Measurements from ENCODE around the gene LRRC51.

LRRC51 gene, protein sequence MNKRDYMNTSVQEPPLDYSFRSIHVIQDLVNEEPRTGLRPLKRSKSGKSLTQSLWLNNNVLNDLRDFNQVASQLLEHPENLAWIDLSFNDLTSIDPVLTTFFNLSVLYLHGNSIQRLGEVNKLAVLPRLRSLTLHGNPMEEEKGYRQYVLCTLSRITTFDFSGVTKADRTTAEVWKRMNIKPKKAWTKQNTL

DNA sequence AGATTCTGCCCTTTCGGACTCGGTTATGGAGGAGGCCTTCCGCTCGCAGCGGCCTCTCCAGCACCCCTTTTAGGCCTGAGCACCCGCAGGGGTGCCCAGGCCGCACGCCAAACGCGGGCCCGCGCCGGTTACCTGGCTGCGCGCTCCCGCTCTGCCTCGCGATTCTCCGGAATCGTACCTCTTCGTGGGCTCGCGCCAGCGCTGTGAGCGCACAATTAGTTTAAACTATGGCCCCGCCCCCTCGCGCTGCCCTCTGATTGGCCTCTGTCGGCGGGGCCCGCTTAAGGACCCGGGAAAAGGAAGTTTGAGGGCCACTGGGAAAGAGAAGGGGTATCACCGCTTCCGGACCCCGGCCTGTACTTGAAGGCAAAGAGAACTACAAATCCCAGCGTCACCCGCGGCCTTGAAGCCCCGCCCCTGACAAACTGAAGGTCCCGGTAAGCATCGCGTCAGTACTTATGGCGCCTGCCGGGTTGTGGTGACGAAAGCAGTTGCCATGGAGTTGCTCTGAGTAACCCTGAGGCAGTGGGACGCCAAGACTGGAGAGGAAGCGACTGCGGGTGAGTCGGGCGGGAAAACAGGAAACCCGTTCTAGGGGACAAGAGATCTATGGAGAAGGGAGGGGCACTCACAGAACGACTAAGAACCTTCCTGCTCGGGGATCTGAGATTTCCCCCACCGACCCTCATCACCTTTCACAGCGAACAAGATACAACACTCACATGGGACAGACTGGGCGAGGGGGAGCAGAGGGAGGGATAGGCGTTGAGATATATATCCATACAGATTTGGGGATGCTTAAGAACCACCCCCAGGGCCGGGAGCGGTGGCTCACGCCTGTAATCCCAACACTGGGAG is at the start of gene LRRC51, which contains the start of gene NUMA1:
TSS of gene LRRC51 (plus strand) at position 525 of the 858 bp plus-strand sequence. CDS start 8,234 bp downstream, outside the sequence.
TSS of gene NUMA1 (minus strand) at position 217 of the 858 bp plus-strand sequence. CDS start 44,599 bp downstream, outside the sequence.
- DNase-seq (ENCODE audit: low read depth in 2 of 2), result peak; percentile 99

DNA sequence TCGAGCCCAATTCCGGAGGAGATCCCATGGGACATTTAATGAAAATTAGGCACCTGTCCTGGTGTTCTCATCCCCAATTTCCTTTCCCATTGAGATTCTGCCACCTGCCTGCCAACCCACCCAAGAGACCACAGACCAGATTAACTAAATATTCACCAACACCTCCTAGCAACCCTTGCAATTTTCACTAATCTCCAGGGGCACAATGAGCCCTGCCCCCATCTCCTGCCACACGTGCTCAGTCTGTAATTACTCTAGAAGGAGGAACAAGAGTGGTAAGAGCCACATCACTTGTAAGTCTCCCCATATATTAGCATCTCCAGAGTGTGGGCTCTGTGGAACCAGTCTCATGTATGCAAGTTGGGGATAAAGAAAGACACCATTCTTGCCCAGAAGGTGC is 44.0 kb upstream of the LRRC51 start:
- DNase-seq (ENCODE audit: low read depth in 2 of 2), result no peak

DNA sequence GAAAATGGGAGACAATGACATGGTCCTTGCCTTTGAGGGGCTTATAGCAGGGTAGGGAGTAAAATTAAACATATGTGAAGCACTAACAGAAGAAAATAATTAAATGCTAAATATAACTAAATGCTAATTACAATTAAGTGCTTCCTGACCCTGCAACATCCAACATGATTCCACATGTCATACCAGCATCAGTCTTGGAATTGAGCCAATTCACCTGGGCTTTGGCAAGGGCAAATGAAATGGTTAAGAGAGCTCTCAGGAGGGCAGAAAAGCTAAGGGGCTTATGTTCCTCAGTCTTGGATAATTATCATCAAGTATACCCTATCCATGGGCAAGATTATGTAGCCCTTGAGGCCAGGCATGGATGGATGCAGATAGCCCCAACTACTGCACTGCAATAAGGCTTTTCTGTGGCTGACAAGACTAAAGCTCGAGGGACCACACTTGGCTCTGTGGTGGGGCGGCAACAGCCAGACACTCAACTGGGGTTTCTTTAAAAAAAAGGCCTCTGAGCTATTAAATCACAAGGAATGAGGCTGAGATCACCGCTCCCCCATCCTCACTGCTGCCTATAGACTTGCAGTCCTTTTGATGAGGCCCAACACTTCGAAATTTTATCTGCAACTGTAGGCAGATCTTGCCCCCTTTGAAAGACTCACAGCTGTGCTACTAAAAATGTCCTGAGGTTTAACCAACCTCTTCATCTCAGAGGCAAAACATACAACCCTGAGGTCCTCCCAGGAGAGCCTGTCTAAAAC is 42.9 kb upstream of the LRRC51 start:
- no peak for DNase-seq (ENCODE audit: low read depth in 2 of 2)

DNA sequence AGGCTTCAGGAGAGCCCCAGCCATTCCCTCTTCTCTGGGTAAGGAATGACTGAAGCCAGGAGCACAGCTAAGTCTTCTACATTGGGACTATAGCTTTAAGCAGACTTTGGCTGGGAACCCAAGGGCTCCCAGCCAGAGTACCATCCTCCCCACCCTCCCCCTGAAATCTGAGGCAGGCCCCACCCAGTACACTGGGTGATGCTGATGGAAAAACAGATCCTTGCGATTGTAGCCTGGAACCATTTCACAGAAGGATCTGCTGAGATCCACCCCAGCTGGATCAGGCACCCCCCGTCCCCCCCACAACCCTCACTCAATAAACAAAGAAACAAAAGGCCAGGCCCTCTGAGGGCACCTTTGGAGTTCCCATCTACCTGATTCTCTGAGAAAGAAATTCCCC is 42.2 kb upstream of the LRRC51 start:
- DNase-seq (ENCODE audit: low read depth in 2 of 2), result no peak

DNA sequence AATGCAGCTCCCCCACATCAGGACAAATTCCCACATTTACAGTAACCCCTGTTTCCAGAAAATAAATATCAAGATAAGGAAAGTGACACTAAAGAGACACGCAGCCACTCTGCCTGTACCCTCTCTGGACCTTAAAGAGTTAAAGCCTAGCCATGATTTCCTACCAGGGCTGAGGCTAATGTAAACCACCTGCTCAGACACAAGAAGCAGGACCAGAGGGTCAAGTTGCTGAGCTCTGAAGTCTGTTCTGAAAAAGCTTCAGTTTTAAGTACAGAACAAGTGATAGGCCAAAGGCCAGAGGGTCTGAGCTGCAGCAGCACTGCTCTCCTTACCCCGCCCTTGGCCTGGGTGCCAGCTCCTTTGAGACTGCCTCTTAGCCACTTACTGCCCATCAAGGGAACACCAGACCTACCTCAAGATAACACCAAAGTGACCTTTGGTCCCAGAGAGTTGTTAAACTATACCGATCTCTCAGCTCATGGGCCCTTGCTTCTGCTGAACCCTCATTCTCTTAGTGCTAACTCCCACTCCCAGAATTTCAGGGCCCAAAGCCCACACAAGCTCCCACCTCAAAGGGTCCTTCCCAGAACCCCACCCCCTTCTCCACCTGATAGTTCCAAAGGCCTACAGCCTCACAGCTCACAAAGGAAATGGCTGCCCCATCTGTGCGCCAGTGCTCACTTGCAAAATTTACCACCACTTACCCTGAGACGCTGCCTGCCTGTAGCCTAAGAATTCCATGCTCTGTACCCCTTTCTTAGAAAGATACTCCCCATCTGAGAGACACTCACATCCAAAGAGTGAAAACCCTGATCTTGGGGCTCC is 41.4 kb upstream of the LRRC51 start:
- no peak for DNase-seq (ENCODE audit: low read depth in 2 of 2)

DNA sequence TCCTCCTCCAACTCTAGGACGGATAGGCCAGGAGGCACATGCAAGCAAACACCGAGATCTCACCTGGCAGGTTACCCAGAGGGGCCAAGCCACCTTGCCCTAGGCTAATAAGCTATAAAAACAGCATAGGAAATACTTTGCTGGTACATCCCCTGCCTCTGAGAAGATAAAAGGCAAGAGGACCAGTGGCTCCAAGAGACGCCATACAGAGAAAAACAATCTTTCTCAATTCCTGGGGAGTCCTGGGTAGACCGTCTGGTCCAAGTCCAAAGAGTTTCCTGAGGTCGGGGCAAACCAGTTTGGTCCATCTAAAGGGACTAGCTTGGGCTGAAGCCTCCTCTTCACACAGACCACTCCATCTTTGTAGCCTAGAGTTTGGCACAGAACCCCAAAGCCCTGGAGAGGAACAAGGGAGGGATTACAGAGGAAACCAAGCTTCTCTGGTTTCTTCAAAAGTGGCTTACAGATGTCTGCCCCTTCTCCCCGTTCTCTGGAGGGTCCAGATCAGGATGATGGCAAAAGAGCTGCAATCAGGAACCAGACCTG is 40.7 kb upstream of the LRRC51 start:
- no peak for DNase-seq (ENCODE audit: low read depth in 2 of 2)

DNA sequence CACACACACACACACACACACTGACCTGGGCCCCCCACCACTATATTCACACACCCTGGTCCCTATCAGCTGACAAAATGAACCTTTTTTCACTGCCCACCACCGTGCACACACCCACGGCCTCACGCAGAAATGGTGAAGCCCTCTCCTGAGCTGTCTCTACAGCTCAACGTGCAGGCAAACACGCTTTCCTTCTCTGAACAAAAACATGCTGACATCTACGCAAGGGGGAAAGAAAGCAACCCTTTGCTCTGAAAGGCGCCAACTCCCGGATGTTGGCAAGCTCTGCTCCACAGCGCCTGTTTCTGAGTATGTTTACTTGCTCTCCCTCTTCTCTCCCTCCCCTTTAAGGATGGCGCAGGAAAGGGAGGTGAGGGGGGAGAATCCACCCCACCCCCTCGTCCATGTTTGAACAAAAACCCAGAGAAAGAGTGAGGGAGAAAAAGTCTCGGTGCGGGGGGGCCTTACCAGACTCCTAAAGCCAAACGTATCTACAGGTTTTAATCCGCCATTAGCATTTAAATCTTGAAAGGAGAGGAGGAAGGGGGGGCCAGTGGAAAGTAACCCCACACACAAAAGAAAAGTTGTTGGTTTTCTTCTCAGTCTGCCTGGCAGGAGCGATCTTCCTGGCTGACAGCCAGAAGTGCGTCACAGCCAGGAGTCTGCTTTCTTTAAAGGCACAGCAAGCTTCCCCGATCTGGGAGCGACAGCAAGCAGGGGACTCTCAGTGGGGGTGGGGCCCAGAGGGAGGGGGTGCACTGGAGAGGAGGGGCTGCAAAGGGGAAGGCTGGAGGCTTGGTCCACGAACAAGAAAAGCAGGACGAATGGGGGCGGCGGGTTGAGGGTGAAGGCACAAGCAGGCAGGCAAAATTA is 39.9 kb upstream of the LRRC51 start:
- peak; percentile 42 to 53 for DNase-seq (ENCODE audit: low read depth in 2 of 2)

DNA sequence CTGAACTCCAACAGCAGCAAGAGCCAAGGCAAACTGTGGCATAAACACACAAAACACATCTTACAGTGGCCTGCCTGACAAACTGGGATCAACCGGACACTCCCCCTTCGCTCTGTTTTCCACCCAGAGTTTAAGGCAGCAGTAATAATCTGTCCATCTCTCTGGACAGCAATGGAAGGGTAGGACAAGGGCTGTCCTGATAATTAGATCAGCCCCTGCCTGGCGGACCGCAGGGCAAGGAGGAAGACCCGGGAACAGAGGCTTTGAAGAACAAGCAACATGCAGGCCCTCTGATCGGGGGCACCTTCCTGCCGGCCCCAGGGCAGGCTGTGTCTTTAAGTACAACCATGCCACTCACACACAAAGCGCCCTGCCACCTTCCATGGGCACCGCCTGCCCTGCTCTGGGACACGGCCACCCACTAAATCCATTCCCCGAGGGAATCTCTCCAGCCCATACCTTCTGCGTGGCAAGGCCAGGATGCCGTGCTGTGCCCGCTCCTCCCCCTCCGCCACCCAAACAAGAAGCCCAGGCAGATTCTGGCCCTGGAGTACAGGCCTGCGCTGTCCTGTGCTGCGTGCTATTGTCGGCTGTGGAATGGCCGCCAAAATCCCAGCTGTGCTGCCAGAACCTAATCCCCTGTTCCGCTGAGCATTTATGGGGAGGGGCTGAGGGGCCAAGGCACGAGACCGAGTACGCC is 39.1 kb upstream of the LRRC51 start:
- peak in 1 of 2 donors; percentile 4 for DNase-seq (ENCODE audit: low read depth in 2 of 2)

DNA sequence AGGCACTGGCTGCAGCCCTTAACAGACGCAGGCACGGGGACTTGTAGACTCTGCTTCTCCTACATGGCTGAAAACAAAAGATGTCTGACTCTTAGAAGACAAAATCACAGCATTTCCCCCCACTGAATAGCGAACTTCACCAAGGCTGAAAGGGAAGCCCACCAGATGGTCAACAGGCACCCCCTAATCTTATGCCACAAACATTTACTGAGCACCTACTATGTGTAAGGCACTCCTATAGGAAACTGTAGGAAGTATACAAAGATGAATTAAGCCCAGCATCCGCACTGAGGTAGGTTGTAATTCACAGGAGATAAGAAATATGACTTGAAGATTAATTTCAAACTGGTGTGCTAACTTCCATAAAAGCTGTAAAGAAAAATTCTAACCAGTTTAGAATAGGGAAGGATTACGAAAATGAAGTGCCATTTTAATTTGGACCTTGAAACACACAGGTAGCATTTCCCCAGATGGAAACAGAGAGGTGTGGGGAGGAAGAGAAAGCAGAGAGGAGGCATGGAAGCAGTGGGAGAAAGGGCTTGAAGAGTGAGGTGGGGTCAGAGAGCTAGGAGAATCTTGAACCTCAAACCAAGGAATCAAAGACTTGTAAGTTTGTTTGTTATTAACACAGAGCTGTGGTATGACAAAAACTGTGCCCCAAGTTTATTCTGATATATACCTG is 38.4 kb upstream of the LRRC51 start:
- DNase-seq (ENCODE audit: low read depth in 2 of 2), result no peak

DNA sequence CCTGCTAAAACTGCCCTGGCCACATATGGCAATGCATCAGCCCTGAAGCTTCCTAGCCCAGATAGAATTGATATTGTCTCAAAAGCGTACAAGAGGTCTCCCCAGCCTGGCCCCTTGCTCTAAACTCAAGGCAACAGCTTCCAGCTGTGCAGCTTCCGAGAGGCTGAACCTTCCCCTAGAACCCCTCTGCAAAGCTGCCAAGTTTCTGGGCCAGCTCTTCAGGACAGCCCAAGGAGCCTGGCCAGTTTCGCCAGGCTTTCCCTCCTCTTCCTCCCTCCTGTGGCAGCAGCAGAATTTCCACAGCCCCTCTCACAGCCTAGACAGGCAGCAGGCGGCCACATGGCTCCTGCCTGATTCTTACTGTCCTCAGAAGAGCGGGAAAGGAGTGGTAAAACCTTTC is 34.8 kb upstream of the LRRC51 start:
- no peak for DNase-seq (ENCODE audit: low read depth in 2 of 2)

DNA sequence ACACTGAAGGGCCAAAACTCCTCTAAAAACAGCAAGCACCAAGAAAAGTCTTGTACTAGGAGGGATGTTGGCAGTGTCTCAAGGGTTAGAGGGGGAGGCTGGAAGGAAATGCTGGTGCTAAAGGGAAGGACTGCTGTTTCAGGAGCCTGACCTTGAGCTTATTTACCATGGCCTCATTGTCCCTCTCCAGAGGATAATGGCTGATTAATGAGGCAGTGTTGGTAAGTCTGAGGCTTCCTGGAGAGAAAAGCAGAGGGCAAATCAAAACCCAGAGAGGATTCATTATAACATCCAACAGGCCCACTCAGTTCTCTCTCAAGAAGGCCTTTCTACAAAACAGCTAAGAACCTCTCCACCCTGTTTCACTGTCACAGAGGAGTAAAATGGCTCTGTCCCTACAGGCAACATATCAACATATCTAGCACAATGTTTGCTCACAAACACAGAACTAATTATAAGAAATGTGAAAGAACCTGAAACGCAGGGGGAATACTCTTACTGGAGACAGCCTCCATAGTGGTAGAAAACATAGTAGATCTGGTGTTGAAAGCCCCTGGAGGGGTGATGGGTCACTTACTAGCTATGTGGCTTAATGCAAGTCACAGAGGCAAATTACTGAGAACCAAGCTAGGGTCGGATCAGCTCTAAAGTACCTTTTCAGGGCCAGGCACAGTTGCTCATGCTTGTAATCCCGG is 31.7 kb upstream of the LRRC51 start:
- DNase-seq (ENCODE audit: low read depth in 2 of 2), result no peak

DNA sequence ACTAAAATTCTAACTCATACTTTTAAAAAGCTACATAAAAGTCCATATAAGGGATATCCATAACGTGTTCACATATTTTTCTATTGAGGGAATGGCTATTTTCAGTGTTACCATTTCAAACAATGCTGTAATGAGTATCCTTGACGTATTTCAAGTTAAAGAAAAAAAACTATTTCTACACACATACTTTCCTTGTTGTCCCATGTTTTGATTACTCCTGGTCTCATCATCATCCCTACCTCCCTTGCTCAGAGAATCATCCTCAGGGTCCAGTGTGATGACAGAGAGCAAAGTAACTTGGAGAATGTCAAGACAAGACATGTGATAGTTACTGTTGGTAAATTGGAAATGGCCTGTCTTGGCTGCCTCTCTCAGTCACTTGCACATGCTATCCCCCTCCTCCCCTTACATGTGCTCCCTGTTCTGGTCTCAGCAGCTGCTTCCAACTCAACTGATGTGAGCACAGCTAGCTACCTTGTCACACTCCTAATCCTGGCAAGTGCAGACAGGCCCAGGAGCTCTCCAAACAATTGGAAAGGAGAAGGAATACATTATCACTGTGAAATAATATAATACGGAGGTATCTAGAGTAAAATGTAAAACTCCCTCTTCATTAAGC is 22.1 kb upstream of the LRRC51 start:
- no peak for DNase-seq (ENCODE audit: low read depth in 2 of 2)

DNA sequence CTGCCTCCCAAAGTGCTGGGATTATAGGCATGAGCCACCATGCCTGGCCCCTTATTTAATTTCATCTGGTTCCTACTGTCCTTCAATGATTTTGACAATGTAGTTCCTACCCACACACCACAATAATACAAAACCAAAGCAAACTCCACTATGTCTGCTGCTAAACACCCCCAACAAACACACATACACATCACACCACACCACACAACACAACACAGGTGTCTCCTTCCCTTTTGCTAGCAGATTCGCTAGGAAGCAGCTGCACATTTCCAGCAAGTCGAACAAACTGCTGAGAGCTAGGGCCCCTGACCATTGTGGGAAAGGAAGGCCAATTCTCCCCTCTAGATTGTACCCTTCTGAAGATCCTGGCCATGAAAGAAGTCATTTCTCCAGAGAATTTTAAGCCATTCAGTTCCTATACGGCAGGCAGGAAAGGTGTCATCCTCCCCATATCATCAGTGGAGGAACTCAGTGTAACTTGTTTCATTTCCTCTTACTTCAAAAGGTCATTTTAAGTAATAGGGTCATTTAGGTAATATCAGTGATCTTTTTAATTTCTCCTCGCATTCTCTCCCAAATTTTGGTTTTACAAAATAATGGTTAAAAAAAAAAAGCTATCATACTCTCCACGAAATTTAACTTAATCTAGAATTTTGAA is 18.8 kb upstream of the LRRC51 start:
- no peak for DNase-seq (ENCODE audit: low read depth in 2 of 2)

DNA sequence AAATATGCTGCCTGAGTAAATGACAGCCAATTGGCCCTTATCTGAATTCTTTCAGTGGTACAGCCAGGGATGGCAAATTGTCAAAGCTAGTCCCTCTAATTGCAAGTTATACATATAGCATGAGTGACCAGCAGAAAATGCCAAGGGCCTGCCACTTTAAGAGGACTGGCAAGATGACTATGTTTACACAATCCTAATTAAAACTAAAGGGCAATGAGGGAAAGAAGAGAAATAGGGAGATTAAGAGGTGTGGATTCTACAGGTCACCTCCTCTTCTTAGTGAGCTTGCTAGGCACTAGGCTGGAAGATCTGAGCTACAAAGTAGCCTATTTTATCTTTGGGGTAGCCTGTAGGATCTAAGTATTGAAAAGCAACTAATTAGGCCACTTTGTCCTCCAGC is 13.8 kb upstream of the LRRC51 start:
- no peak for DNase-seq (ENCODE audit: low read depth in 2 of 2)

DNA sequence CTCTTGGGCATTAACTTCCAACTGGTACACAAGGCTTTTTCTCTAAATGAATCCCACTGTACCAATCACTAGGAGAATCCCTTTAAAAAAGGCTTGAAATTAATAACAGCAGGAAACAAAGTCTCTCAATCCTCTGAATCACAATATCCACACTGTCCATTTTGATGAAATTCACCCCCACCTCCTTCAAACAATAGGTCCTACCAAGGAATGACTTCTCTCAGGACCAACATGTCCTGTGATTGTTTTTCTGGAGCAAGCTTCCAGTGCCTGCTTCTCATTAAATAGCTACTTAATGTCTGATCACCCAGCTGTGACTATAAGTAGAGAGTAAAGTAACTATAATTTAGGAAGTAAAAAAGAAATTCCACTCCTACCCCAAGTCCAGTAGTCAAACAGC is 13.4 kb upstream of the LRRC51 start:
- no peak for DNase-seq (ENCODE audit: low read depth in 2 of 2)

DNA sequence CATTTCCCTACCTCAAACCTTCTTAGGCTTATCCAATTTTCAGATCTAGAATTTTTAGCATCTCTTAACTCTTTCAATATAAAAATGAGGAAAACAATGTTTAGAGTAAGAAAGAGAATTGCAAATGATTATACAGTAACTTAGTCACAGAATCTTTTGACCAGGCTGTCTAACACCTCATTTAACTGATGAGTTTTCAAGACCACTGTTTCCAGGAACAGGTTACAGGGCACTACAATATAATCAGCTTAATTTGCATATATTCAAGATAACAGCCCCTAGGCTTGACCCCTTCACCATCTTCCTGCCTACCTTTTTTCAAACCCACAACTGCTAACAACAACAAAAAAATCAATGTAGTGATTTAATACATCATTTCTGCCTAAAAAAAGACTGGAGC is 13.0 kb upstream of the LRRC51 start:
- DNase-seq (ENCODE audit: low read depth in 2 of 2), result no peak

DNA sequence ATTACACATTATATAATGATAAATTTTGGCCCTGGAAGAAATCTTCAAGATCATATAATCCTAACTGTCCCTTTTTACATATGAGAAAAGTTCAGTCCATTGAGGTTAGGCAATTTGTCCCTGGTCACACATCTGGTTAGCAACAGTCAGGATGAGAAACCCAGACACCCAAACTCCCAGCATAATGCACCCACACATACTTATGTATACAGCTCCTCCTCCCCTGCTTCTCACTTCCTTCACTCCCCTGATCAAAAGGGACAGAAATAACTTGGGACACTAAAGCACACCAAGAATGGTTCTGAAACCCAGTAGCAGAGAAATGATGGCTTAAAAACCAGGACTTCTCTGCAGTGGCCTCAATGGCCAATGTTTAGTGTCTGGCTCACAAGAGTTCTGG is 11.4 kb upstream of the LRRC51 start:
- DNase-seq (ENCODE audit: low read depth in 2 of 2), result no peak

Data from stimulated activated CD4-positive, alpha-beta T cell treated with anti-CD3 and anti-CD28 coated beads, Interleukin-15, amount 100 ng/mL, for 48 hours (primary cell).